Stimulated activated naive CD8-positive, alpha-beta T cell treated with anti-CD3 and anti-CD28 coated beads, Interleukin-15, amount 100 ng/mL, for 72 hours (primary cell): ENCODE data around the gene APOA5.

ENCODE experiments used
- ATAC-seq: fragments of 150-1000 bp; cut with Tn5 transposase; 2 replicates; pipeline ENCODE4 v1.10.0; 2021; ENCODE audit warnings: mild to moderate bottlenecking, moderate library complexity
- DNase-seq, 2 donors: peaks; one replicate each; pipeline ENCODE4 v3.0.0; 2021 to 2022
- H3K27ac Mint-ChIP-seq, 2 donors: one replicate each; pipeline ENCODE4 v1.8.0; 2022; ENCODE audit warnings: mild to moderate bottlenecking in 2 of 2, mixed read lengths in 2 of 2, moderate library complexity in 2 of 2
- H3K27me3 Mint-ChIP-seq: one replicate; pipeline ENCODE4 v1.8.0; 2022; ENCODE audit warnings: mixed read lengths
- H3K4me1 Mint-ChIP-seq: one replicate; pipeline ENCODE4 v1.8.0; 2022; ENCODE audit warnings: mild to moderate bottlenecking, mixed read lengths
- H3K4me3 Mint-ChIP-seq, 2 donors: one replicate each; pipeline ENCODE4 v1.8.0; 2022; ENCODE audit warnings: mild to moderate bottlenecking in 2 of 2, mixed read lengths in 2 of 2, moderate library complexity in 1 of 2
- H3K9me3 Mint-ChIP-seq, 2 donors: one replicate each; pipeline ENCODE4 v1.8.0; 2022; ENCODE audit warnings: mixed read lengths in 2 of 2

Gene APOA5

GRCh38 chr11:116830184-116830912 lies 38.7 kb upstream of the APOA5 start:
- ATAC-seq (no peak), DNase-seq (no peak)
- Mint-ChIP-seq H3K4me3 (no peak overlapping the region), H3K9me3 (no peaks in the 10 kb centered on the region), H3K27ac (no peak overlapping the region), H3K4me1 (peaks cover 9% of the 10 kb centered on the region), H3K27me3 (peaks cover 8% of the 10 kb centered on the region)

DNA sequence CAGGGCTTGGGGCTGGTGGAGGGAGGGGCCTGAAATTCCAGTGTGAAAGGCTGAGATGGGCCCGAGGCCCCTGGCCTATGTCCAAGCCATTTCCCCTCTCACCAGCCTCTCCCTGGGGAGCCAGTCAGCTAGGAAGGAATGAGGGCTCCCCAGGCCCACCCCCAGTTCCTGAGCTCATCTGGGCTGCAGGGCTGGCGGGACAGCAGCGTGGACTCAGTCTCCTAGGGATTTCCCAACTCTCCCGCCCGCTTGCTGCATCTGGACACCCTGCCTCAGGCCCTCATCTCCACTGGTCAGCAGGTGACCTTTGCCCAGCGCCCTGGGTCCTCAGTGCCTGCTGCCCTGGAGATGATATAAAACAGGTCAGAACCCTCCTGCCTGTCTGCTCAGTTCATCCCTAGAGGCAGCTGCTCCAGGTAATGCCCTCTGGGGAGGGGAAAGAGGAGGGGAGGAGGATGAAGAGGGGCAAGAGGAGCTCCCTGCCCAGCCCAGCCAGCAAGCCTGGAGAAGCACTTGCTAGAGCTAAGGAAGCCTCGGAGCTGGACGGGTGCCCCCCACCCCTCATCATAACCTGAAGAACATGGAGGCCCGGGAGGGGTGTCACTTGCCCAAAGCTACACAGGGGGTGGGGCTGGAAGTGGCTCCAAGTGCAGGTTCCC lies 38.0 kb upstream of the APOA5 start, which contains the start of gene APOC3:
Gene APOC3 (plus strand): TSS at position 383 of the 659 bp plus-strand sequence. CDS start 676 bp downstream, outside the sequence.
- no peaks in the 10 kb centered on the region for H3K9me3 Mint-ChIP-seq
- peaks cover 3% of the 10 kb centered on the region for H3K27me3 Mint-ChIP-seq
- no peak within 1 kb of the TSS for H3K4me3 Mint-ChIP-seq
- H3K4me1 Mint-ChIP-seq = peaks cover 2% of the 10 kb centered on the region
- ATAC-seq = no peak
- no peak for DNase-seq
- H3K27ac Mint-ChIP-seq = no peak within 1 kb of the TSS

DNA sequence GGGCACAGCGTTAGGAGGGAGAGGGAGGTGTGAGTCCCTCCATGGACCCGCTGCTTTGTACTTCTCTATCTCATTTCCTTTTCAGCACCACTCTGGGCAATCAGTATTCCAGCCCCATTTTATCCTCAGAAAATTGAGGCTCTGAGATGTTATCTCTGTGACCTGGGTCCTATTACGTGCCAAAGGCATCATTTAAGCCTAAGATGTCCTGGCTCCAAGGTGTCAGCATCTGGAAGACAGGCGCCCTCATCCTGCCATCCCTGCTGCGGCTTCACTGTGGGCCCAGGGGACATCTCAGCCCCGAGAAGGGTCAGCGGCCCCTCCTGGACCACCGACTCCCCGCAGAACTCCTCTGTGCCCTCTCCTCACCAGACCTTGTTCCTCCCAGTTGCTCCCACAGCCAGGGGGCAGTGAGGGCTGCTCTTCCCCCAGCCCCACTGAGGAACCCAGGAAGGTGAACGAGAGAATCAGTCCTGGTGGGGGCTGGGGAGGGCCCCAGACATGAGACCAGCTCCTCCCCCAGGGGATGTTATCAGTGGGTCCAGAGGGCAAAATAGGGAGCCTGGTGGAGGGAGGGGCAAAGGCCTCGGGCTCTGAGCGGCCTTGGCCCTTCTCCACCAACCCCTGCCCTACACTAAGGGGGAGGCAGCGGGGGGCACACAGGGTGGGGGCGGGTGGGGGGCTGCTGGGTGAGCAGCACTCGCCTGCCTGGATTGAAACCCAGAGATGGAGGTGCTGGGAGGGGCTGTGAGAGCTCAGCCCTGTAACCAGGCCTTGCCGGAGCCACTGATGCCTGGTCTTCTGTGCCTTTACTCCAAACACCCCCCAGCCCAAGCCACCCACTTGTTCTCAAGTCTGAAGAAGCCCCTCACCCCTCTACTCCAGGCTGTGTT lies 37.2 kb upstream of the APOA5 start:
- no peaks in the 10 kb centered on the region for H3K9me3 Mint-ChIP-seq

DNA sequence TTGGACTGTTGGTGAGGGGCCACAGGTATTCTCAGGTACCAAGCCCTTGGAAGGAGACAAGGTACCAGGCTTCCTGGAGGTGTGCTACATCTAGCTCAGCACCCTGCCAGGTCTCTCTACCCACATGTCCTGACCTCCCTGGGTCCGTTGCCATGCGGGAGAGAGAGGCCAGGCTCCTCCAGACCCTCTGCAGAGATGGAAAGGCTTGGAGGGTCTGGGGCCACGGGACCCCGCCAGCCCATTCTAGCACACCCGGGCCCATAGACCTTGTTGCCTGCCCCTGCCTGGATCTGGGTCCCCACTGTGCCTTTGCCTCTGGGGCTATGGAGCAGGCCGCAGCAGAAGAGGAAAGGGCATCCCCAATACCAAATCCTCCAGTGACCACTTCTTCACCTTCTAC lies 35.8 kb upstream of the APOA5 start:
- ATAC-seq = no peak
- no peaks in the 10 kb centered on the region for H3K9me3 Mint-ChIP-seq
- DNase-seq = no peak
- H3K27ac Mint-ChIP-seq = no peak overlapping the region
- H3K4me3 Mint-ChIP-seq = no peak overlapping the region
- H3K27me3 Mint-ChIP-seq = no peaks in the 10 kb centered on the region
- H3K4me1 Mint-ChIP-seq = no peaks in the 10 kb centered on the region

More for the DNA sequence above, 37.2 kb upstream of the APOA5 start:
- no peak for ATAC-seq
- no peaks in the 10 kb centered on the region for H3K4me1 Mint-ChIP-seq
- no peak overlapping the region for H3K4me3 Mint-ChIP-seq
- no peak for DNase-seq
- H3K27ac Mint-ChIP-seq = no peak overlapping the region
- no peaks in the 10 kb centered on the region for H3K27me3 Mint-ChIP-seq

GRCh38 chr11:116826751-116827431 lies 35.2 kb upstream of the APOA5 start:
- H3K4me3 Mint-ChIP-seq = no peak overlapping the region
- ATAC-seq (no peak), DNase-seq (no peak)
- H3K9me3 Mint-ChIP-seq = no peaks in the 10 kb centered on the region
- no peaks in the 10 kb centered on the region for H3K27me3 Mint-ChIP-seq
- no peak overlapping the region for H3K27ac Mint-ChIP-seq
- H3K4me1 Mint-ChIP-seq = no peaks in the 10 kb centered on the region

GRCh38 chr11:116825854-116826750 lies 34.4 kb upstream of the APOA5 start:
- DNase-seq = no peak
- H3K27me3 Mint-ChIP-seq = no peaks in the 10 kb centered on the region
- ATAC-seq = no peak
- no peaks in the 10 kb centered on the region for H3K9me3 Mint-ChIP-seq
- H3K4me1 Mint-ChIP-seq = no peaks in the 10 kb centered on the region
- H3K27ac Mint-ChIP-seq = no peak overlapping the region
- no peak overlapping the region for H3K4me3 Mint-ChIP-seq

DNA sequence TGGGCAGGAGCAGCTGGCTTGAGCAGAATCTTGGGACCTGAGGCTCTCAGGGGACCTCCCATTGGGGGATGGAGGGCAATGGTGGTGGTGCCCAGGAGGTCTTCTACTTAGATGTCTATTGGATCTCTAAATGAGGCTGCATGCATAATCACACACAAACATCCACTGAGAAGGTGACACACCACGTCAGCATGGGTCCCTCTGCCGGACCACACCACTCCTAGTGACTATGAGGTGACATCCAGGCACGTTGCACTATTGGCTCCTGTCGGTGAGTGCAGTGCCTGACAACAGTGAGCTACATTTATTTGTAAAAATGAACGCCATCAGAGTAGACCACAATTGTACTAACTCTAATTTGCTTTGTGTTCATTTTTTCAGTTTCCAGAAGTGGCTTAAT lies 33.8 kb upstream of the APOA5 start:
- DNase-seq = no peak
- Mint-ChIP-seq H3K4me1 (no peaks in the 10 kb centered on the region), H3K9me3 (no peaks in the 10 kb centered on the region), H3K27me3 (no peaks in the 10 kb centered on the region), H3K4me3 (no peak overlapping the region), H3K27ac (no peak overlapping the region)
- no peak for ATAC-seq

GRCh38 chr11:116823031-116823843 lies 31.6 kb upstream of the APOA5 start, which contains the start of gene APOA4:
TSS of gene APOA4 (minus strand) at chr11:116823304. CDS start at chr11:116823191, 113 bp downstream.
- H3K4me1 Mint-ChIP-seq = no peaks in the 10 kb centered on the region
- H3K9me3 Mint-ChIP-seq = no peaks in the 10 kb centered on the region
- no peak within 1 kb of the TSS for H3K4me3 Mint-ChIP-seq
- DNase-seq (no peak), ATAC-seq (no peak)
- H3K27me3 Mint-ChIP-seq = no peaks in the 10 kb centered on the region
- no peak within 1 kb of the TSS for H3K27ac Mint-ChIP-seq

DNA sequence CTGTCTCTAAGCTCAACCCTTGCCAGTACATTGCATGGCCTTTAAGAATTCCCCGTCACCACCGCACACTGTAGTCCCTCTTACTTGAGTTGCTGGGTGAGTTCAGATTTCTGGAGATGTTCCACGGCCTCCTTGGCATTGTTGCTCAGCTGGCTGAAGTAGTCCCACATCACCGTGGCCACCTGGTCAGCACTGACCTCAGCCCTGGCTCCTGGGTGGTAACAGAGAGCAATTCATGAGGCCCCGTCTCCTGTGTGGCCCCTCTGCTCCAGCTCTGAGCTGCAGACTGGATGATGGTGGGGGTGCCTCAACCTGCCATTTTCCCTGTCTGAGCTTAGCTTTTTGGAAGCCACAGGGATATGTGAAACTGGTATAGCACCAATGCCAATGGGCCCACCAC lies 30.9 kb upstream of the APOA5 start:
- H3K27ac Mint-ChIP-seq = no peak overlapping the region
- no peaks in the 10 kb centered on the region for H3K27me3 Mint-ChIP-seq
- no peaks in the 10 kb centered on the region for H3K9me3 Mint-ChIP-seq
- H3K4me3 Mint-ChIP-seq = no peak overlapping the region
- no peak for DNase-seq
- H3K4me1 Mint-ChIP-seq = no peaks in the 10 kb centered on the region
- ATAC-seq = no peak

DNA sequence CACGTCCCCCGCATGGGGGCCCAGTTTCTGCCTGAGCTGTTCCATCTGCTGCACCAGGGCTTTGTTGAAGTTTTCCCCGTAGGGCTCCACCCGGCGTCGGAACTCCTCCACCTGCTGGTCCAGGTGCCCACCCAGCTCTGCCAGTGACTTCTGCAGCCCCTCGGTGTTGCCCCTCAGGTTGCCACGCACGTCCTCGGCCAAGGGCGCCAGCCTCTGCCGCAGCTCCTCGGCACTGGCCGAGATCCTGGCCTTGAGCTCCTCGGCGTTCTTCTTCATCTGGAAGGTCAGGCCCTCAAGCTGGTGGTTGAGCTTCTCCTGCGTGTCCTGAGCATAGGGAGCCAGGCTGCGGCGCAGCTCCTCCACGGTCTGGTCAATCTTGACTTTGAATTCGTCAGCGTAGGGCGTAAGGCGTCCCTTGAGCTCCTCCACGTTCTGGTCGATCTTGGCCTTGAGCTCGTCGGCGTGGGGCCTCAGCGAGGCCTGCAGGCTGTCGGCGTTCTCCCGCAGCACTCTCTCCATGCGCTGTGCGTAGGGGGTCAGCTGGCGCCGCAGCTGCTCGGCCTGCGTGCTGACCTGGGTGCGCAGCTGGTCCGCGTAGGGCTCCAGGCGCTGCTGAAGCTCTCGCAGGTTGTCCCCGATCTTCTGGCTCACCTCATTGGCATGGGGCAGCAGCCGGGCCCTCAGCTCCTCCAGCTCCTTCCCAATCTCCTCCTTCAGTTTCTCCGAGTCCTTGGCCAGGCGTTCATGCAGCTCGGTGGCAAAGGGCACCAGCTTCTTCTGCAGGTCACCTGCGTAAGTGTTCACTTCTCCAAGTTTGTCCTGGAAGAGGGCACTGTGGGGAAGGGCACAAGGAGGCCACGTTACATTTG lies 29.6 kb upstream of the APOA5 start:
- DNase-seq (no peak), ATAC-seq (no peak)
- Mint-ChIP-seq H3K4me1 (no peaks in the 10 kb centered on the region), H3K27ac (no peak overlapping the region), H3K27me3 (no peaks in the 10 kb centered on the region), H3K9me3 (no peaks in the 10 kb centered on the region), H3K4me3 (no peak overlapping the region)

- H3K9me3 Mint-ChIP-seq = no peaks in the 10 kb centered on the region
- no peaks in the 10 kb centered on the region for H3K4me1 Mint-ChIP-seq
- no peak for ATAC-seq
- H3K4me3 Mint-ChIP-seq = no peak overlapping the region
- no peak overlapping the region for H3K27ac Mint-ChIP-seq
- DNase-seq = no peak
- no peaks in the 10 kb centered on the region for H3K27me3 Mint-ChIP-seq
Measured at GRCh38 chr11:116819049-116819448, 27.4 kb upstream of the APOA5 start.

- no peak overlapping the region for H3K4me3 Mint-ChIP-seq
- no peak overlapping the region for H3K27ac Mint-ChIP-seq
- H3K4me1 Mint-ChIP-seq = no peaks in the 10 kb centered on the region
- H3K9me3 Mint-ChIP-seq = no peaks in the 10 kb centered on the region
- no peaks in the 10 kb centered on the region for H3K27me3 Mint-ChIP-seq
- DNase-seq = no peak
- ATAC-seq = no peak
Measured at GRCh38 chr11:116814502-116814901, 22.8 kb upstream of the APOA5 start.

- no peaks in the 10 kb centered on the region for H3K9me3 Mint-ChIP-seq
- no peak overlapping the region for H3K4me3 Mint-ChIP-seq
- H3K27me3 Mint-ChIP-seq = no peaks in the 10 kb centered on the region
- H3K27ac Mint-ChIP-seq = no peak overlapping the region
- DNase-seq (no peak), ATAC-seq (no peak)
- no peaks in the 10 kb centered on the region for H3K4me1 Mint-ChIP-seq
Measured at GRCh38 chr11:116813781-116814471, 22.2 kb upstream of the APOA5 start.
